NCI-H345 (cell line): ENCODE measurements around the gene APOB.

ENCODE experiments used
- DNase-seq: peaks from one replicate; lab custom pipeline; 2025; lab: John Stamatoyannopoulos, UW

Gene APOB

DNA sequence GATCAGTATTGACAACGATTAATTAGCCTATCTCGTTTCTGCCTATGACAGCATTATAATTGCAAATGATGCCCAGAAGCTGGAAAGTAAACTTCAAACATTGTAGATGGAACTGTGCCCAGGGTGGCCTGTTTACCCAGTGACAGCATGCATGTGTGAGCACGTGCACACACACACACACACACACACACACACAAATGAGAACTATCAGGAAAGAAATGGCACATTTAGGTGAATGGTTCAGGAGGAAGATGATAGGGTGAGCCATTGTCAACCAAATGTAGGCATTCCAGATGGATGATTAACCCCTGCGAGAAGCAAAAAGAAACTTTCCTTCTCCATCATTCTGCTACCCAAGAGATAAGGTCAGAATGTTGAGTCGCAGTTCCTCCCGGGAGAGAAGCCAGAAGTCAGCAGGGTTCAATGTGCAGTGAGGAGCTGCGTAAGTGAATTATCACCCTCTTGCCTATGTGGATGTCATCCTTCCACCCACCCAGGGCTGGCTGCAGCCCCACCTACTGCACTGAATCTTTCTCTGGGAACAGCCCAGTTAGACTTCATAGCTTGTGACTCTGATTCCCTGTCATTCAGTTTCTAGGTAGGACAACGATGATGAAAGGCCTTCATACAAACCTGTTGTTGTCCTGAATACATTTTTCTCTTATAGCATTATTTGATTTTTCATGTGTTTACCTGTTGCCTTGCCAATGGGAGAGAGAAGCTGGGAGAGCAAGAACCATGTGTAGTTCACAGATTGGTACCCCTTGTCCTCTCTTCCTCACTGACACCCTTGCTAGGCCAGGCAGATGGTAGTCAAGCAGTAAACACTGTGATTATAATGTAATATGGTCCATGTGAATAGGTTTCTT, 3.5 kb upstream of the APOB start:
- peak; percentile 88 for DNase-seq

GRCh38 chr2:21046506-21046905, 2.6 kb upstream of the APOB start:
- DNase-seq = no peak

DNA sequence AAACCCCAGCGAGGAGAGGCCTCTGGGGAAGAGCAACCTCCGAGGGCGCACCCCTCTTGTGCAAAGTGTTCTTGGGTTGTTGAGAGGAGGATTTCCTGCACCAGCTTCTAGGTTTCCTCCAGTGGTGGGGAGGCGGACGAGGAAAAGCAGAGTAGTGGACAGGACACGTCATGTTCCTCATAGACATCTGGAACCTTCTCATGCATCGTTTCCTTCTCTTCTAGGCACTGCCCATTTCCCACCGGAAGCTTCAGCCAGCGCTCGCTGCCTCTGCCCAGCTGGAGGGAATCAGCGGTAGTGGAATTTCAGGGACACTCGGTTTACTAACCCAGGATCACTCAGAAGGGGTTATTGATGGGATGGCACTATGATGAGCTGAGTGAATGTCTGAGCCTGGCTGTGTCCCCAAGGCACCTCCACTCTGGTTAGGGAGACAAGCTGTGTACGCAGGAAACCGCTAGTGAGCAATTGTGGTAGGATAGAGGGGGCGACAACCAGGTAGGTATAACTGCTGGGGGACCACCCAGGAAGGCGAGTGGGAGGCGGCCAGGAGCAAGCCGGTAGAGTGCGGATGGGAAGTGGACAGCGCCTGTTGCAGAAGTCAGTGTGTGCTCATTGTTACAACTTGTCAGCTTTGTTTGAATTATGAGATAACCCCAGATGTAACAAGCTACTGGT, 960 bp upstream of the APOB start:
- DNase-seq = no peak

- DNase-seq = peak; percentile 62
These were observed 722 bp downstream of the APOB start for GRCh38 chr2:21042958-21043743.

DNA sequence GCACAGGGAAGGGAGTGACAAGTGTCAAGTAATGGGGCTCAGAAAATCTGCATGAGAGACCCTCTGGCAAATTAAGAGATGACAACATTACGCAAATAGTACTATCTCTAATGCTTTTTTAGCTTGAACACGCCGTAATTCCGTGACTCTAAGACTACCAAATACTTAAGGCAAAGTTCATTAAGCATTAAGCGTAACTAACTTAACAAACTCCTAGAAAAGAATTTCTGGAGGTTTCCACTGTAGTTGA, 1.2 kb downstream of the APOB start:
- no peak for DNase-seq

- DNase-seq = no peak
These were observed 1.7 kb downstream of the APOB start for GRCh38 chr2:21041943-21042707.

DNA sequence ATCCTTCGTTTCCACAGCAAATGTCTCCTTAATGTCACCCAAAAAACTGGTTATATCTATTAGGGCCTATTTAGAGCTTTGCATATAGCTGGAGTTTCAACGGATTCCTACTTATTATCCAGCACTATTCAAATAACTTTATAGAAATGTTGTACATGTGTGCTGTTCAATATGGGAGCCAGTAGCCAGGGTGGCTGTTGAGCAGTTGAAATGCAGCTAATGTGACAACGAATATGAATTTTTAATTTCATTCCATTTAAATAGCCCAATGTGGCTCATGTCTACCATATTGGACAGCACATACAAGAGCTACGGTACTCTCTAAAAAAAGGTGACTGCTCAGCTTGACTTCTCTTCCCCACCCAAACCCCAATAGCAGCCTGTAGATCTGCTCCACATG, 2.4 kb downstream of the APOB start:
- DNase-seq = no peak

DNA sequence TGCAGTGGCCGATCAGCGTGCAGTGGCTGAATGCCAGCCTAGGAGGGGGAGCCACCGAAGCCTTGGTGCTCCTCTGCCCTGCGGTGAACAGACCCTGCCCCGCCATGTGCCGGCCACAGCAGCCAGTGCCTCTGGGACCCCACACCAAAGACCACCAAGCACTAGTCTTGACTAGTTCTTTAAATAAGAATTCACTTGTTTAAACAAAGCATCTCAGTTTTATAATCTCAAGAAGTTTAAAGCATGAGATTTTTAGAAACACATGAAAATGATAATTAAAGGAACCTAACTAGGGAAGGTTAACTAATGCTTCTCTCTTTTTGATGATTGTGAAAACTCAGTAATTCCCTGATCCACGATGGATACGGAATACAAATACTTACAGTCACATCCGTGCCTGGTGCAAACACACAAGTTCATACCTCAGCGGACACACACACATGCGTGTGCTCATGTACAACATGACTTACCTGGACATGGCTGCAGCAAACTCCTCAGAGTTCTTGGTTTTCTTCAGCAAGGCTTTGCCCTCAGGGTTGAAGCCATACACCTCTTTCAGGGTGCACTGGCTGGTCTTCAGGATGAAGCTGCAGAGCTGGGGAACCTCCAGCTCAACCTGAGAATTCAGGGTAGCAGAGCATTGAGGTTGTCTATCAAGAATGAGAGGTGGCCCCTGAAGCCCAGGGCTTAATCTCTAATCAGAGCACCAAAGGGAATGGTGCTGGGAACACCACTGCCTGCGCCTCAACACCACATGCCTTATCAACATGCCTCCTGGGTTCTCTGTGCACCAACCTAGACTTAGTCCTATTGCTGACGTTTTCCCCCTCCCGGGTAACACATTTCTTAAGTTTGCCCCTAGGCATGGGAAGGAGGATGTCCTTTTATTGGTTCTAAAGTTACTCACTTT, 3.1 kb downstream of the APOB start:
- no peak for DNase-seq

DNA sequence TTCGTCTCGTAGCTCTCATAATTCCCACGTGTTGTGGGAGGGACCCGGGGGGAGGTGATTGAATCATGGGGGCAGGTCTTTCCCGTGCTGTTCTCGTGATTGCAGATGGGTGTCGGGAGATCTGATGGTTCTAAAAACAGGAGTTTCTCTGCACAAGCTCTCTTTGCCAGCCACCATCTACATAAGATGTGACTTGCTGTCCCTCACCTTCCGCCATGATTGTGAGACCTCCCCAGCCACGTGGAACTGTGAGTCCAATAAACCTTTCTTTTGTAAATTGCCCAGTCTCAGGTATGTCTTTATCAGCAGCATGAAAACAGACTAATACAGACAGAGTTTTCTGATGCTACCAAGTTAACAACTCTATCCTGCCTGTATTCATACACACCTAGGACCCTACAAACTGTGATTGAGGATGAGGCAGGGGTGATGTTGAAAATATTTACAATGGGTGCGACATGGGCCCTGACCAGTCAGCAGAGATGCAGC, 3.9 kb downstream of the APOB start:
- DNase-seq = no peak

DNA sequence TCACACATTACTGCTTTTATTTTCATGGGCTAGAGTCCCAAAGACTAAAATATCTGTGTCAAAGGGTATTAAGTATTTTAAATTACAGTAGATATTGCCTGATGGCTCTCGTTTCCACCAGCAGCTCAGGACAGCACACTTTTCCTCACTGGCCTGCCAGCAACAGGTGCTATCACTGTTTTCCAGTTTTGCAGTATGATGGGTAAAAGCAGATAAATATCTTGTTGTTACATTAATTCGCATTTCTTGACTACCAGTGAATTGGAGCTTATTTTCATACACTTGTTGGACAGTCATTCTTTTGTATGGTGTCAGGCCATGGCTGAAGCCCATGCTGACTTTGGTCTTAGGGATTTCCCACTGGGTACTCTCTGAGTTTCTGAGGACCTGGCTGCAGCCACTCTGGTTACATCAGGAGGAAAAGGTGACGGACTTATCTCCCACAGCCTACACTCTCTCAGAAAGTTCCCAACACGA, 4.8 kb downstream of the APOB start:
- no peak for DNase-seq

DNA sequence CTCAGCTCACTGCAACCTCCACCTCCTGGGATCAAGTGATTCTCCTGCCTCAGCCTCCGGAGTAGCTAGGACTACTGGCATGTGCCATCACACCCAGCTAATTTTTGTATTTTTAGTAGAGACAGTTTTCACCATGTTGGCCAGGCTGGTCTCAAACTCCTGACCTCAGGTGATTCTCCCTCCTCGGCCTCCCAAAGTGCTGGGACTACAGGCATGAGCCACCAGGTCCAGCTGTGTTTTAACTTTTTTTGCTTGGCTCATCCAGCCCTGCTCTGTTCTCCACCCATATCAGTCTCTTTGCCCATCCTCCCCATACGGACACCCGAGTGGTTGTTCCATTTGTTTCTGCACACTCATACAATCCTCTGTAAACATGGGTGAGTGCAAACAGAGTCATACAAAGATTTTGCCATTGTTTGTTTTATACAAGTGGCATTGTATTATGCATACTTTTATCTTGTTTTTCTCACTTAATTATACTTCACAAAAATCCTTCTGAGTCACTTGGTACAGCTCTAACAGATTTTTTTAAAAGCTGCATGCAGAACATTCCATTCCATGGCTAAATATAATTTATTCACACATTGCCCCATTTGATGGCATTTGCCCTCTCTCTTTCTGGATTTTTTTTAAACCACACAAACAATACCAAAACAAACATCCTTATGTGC, 5.3 kb downstream of the APOB start:
- DNase-seq = peak; percentile 59

- no peak for DNase-seq
These were observed 6.2 kb downstream of the APOB start for GRCh38 chr2:21037671-21038108.

DNA sequence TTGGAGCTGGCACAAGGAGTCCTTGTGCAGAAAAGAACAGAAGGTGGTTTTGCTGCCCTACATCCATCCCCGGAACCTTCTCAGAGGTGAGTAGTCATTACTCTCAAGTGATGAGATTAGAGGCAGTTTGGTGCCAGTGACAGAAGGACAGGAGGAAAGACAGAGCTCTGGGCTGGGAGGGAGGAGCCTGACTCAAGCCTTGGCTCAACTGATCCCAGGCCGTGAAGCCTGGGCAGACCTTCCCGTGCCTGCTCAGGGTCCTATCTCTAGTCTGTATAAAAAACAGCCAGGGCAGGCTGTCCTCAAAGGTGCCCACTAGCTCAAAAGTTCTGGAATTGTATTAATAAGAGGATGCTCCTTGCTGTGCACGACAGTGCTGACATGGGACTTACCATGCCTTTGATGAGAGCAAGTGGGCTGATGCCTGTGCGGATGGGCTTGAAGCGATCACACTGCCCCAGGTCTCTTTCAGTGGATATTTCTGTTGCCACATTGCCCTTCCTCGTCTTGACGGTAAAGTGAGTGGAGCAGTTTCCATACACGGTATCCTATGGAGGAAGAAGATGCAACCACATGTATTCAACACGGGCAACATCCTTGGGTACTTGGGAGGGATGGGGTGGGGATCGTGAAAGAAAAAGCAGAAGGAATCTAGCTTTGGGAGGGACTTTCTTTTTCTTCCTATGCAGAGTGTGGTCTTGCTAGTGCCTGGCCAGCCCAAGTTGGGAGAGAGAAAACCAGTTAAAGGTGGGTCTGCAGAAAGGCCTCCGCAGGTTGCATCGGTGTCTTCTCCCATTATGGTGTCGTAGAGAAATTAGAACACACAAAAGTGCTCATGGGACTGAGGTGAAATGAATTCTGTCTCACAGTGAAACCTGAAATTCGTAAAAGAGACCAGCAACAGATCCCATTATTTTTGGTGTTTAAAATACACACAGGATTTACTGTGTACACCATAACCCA, 6.9 kb downstream of the APOB start:
- no peak for DNase-seq

DNA sequence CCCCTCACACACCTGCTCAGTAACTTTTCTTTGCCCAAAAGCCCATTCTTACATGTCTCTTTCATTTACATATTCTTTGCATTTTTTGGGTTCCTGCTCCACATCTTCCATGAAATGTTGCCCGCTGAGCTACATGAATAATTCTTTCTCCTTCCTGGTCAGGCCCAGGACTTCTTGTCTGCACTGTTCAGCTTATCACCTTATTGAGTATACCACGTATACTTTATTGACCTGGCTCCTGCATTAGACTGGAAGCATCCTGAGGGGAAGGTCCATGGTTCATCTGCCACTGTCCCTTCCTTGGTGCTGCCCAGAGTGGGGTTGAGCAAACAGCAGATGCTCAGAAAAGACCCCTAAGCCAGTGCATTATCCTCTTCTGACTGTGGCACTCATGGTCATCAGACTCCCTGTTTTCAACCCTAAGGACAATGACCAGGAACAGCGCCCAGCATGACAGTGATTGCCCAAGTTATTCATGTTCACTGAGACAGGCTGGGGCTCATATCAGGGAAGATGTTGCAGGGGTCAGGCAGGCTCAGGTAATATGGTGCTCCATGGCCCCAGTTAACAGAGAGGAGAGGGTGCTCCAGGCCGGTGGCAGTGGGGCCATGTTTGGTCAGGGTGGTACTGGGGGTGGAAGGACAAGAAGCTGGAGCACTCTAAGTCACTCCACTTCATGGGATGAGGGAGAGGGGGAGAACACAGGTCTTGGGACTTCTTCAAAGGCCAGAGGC, 7.7 kb downstream of the APOB start:
- DNase-seq = no peak

DNA sequence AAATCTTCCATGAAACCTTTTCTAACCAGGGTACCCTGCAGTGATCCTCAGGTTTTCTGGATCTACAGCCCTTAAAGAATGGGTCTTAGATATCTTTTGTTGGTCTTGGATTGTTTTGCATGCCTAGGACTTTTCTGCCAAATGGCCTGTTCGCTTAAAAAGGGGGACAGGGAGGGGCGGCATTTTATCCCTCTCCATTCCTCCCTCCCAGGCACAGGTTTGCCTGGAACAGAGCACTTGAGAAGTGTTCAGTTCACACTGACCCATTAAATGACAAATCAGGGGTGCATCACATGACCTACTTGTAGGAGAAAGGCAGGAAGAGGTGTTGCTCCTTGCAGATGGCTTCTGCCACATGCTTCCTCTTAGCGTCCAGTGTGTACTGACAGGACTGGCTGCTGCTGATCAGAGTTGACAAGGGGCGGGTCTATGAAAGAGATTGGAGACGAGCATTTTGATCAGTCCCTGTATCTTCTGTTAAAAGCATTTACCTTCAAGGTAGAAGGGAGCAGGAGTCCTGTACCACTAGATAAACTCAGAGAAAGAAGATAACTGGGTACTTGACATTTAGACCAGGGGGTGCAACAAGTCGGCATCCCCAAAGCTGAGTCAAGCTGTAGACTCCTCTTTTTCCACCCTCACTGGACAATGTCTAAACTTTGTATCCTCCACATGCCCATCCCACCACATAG, 8.4 kb downstream of the APOB start:
- no peak for DNase-seq

- DNase-seq = no peak
These were observed 8.9 kb downstream of the APOB start for GRCh38 chr2:21034972-21035279.

- no peak for DNase-seq
These were observed 9.5 kb downstream of the APOB start for GRCh38 chr2:21034156-21034971.
